ENCODE measurements around the gene CARS1. TPM values are rescaled to one million over a fixed set of nuclear protein-coding genes. Genes with fewer than 3 reads are reported as not detected.
"Not testable (repeated sequence)": the region's sequence is repeated elsewhere in the genome, so short reads cannot be mapped to it uniquely, and the experiment has no call there.

CARS1 gene
- total and polyA plus RNA-seq, 2 experiments from 2014 or later: 72.9 to 95.9 TPM

DNA sequence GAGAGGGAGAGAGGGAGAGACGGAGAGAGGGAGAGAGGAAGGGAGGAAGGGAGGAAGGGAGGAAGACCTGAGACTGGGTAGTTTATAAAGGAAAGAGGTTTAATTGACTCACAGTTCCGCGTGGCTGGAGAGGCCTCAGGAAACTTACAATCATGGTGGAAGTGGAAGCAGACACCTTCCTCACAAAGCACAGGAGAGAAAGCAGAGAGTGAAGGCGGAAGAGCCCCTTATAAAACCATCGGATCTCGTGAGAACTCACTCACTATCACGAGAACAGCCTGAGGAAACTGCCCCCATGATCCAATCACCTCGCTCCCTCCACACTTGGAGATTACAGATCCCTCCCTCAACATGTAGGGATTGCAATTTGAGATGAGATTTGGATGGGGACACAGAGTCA, 12.2 kb upstream of the CARS1 start (continued):
- TF ChIP-seq, protein P1, sequence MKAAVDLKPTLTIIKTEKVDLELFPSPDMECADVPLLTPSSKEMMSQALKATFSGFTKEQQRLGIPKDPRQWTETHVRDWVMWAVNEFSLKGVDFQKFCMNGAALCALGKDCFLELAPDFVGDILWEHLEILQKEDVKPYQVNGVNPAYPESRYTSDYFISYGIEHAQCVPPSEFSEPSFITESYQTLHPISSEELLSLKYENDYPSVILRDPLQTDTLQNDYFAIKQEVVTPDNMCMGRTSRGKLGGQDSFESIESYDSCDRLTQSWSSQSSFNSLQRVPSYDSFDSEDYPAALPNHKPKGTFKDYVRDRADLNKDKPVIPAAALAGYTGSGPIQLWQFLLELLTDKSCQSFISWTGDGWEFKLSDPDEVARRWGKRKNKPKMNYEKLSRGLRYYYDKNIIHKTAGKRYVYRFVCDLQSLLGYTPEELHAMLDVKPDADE (IDR thresholded peaks at IDR 0.05): no peak
- no peak for TF ChIP-seq CREB1 (CRISPR knock-in tag; IDR thresholded peaks at IDR 0.05; ENCODE audit: low read depth)
- TF ChIP-seq, protein P2, sequence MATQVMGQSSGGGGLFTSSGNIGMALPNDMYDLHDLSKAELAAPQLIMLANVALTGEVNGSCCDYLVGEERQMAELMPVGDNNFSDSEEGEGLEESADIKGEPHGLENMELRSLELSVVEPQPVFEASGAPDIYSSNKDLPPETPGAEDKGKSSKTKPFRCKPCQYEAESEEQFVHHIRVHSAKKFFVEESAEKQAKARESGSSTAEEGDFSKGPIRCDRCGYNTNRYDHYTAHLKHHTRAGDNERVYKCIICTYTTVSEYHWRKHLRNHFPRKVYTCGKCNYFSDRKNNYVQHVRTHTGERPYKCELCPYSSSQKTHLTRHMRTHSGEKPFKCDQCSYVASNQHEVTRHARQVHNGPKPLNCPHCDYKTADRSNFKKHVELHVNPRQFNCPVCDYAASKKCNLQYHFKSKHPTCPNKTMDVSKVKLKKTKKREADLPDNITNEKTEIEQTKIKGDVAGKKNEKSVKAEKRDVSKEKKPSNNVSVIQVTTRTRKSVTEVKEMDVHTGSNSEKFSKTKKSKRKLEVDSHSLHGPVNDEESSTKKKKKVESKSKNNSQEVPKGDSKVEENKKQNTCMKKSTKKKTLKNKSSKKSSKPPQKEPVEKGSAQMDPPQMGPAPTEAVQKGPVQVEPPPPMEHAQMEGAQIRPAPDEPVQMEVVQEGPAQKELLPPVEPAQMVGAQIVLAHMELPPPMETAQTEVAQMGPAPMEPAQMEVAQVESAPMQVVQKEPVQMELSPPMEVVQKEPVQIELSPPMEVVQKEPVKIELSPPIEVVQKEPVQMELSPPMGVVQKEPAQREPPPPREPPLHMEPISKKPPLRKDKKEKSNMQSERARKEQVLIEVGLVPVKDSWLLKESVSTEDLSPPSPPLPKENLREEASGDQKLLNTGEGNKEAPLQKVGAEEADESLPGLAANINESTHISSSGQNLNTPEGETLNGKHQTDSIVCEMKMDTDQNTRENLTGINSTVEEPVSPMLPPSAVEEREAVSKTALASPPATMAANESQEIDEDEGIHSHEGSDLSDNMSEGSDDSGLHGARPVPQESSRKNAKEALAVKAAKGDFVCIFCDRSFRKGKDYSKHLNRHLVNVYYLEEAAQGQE (IDR thresholded peaks at IDR 0.05; ENCODE audit: unreplicated experiment): no peak
- TF ChIP-seq STAT1 (IDR thresholded peaks at IDR 0.05; ENCODE audit: unreplicated experiment): no peak
- TF ChIP-seq, protein P3, sequence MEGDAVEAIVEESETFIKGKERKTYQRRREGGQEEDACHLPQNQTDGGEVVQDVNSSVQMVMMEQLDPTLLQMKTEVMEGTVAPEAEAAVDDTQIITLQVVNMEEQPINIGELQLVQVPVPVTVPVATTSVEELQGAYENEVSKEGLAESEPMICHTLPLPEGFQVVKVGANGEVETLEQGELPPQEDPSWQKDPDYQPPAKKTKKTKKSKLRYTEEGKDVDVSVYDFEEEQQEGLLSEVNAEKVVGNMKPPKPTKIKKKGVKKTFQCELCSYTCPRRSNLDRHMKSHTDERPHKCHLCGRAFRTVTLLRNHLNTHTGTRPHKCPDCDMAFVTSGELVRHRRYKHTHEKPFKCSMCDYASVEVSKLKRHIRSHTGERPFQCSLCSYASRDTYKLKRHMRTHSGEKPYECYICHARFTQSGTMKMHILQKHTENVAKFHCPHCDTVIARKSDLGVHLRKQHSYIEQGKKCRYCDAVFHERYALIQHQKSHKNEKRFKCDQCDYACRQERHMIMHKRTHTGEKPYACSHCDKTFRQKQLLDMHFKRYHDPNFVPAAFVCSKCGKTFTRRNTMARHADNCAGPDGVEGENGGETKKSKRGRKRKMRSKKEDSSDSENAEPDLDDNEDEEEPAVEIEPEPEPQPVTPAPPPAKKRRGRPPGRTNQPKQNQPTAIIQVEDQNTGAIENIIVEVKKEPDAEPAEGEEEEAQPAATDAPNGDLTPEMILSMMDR (conservative IDR thresholded peaks at IDR 0.05; ENCODE audit: low read depth in 2 of 2): no peak
- TF ChIP-seq NANOG (IDR thresholded peaks at IDR 0.05; ENCODE audit: borderline replicate concordance): no peak
- no peak for TF ChIP-seq EZH2 (IDR thresholded peaks at IDR 0.05; ENCODE audit: low read depth, unreplicated experiment)
- no peak for TF ChIP-seq ZNF331 (CRISPR knock-in tag; IDR thresholded peaks at IDR 0.05; ENCODE audit: low read depth)

DNA sequence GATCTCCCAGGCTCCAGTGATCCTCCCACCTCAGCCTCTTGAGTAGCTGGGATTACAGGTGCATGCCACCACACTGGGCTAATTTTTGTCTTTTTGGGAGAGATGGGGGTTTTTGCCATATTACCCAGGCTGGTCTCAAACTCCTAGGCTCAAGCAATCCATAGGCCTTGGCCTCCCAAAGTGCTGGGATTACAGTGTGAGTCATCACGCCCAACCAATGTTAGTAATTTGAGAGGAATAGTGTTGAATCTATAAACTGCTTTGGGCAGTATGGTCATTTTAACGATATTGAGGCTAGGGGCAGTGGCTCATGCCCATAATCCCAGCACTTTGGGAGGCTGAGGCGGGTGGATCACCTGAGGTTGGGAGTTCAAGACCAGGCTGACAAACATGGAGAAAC, 9.1 kb upstream of the CARS1 start:
- H3K27ac ChIP-seq (ENCODE audit: low read depth); H3K27ac Mint-ChIP-seq; H3K9me2 ChIP-seq (ENCODE audit: insufficient read depth); H3K36me3 ChIP-seq (ENCODE audit: insufficient read depth); H3K27me3 ChIP-seq (ENCODE audit: insufficient read depth); H3K79me2 ChIP-seq (replicated peaks; ENCODE audit: insufficient read depth); DNase-seq (ENCODE audit: low spot score); H3K4me1 ChIP-seq (ENCODE audit: insufficient read depth); H3F3A ChIP-seq (replicated peaks; ENCODE audit: low read depth); H3K4me3 Mint-ChIP-seq; H3K27me3 Mint-ChIP-seq (ENCODE audit: insufficient read depth, low read depth, poor library complexity); H3K4me2 ChIP-seq; H3K4me3 ChIP-seq; H2AFZ ChIP-seq; ATAC-seq; H4K20me1 ChIP-seq (replicated peaks; ENCODE audit: insufficient read depth): not testable (repeated sequence)
- Mint-ChIP-seq H3K36me3 (ENCODE audit: low read depth) (peaks cover 22% of the 10 kb centered on the region), H3K9me3 (peaks cover 25% of the 10 kb centered on the region), H3K4me1 (peaks cover 14% of the 10 kb centered on the region)

DNA sequence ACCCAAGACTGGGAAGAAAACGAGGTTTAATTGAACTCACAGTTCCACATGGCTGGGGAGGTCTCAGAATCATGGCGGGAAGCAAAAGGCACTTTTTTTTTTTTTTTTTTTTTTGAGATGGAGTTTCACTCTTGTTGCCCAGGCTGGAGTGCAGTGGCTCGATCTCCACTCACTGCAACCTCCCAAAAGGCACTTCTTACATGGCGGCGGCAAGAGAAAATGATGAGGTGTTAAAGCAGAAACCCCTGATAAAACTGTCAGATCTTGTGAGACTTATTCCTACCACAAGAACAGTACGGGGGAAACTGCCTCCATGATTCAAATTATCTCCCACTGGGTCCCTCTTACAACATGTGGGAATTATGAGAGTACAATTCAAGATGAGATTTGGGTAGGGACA, 7.5 kb upstream of the CARS1 start:
- Mint-ChIP-seq H3K4me1 (peaks cover 14% of the 10 kb centered on the region), H3K36me3 (ENCODE audit: low read depth) (peaks cover 22% of the 10 kb centered on the region), H3K9me3 (peaks cover 25% of the 10 kb centered on the region)
- not testable (repeated sequence) for H3K4me1 ChIP-seq (ENCODE audit: insufficient read depth); H3K27ac ChIP-seq (ENCODE audit: low read depth); ATAC-seq; H3K4me3 Mint-ChIP-seq; H3K79me2 ChIP-seq (replicated peaks; ENCODE audit: insufficient read depth); H3K36me3 ChIP-seq (ENCODE audit: insufficient read depth); H4K20me1 ChIP-seq (replicated peaks; ENCODE audit: insufficient read depth); DNase-seq (ENCODE audit: low spot score); H3K4me2 ChIP-seq; H3K27ac Mint-ChIP-seq; H3F3A ChIP-seq (replicated peaks; ENCODE audit: low read depth); H2AFZ ChIP-seq; H3K4me3 ChIP-seq; H3K9me2 ChIP-seq (ENCODE audit: insufficient read depth); H3K27me3 Mint-ChIP-seq (ENCODE audit: insufficient read depth, low read depth, poor library complexity); H3K27me3 ChIP-seq (ENCODE audit: insufficient read depth)

Data from GM23338 (cell line).